ENCODE data around the gene PPY.
"Not testable (repeated sequence)": the region's sequence is repeated elsewhere in the genome, so short reads cannot be mapped to it uniquely, and the experiment has no call there.

The PPY gene

GRCh38 chr17:43905400-43905984 lies 36.8 kb downstream of the PPY start:
- no peak for DNase-seq (ENCODE audit: low spot score)

- no peak for DNase-seq (ENCODE audit: low spot score)
These were observed 40.3 kb downstream of the PPY start for GRCh38 chr17:43901861-43902589.

GRCh38 chr17:43900858-43901754 lies 41.2 kb downstream of the PPY start:
- DNase-seq (ENCODE audit: low spot score), result no peak

GRCh38 chr17:43900183-43900857 lies 42.0 kb downstream of the PPY start:
- peak; percentile 98 for DNase-seq (ENCODE audit: low spot score)

- no peak for DNase-seq (ENCODE audit: low spot score)
These were observed 43.8 kb downstream of the PPY start for GRCh38 chr17:43898446-43898845.

- DNase-seq (ENCODE audit: low spot score), result no peak
These were observed 44.4 kb downstream of the PPY start for GRCh38 chr17:43897831-43898230.

- not testable (repeated sequence) for DNase-seq (ENCODE audit: low spot score)
These were observed 47.8 kb downstream of the PPY start for GRCh38 chr17:43894494-43894893.

- DNase-seq (ENCODE audit: low spot score), result no peak
These were observed 49.7 kb downstream of the PPY start for GRCh38 chr17:43892647-43892952.

GRCh38 chr17:43891851-43892646 lies 50.2 kb downstream of the PPY start:
- peak; percentile 43 for DNase-seq (ENCODE audit: low spot score)
